Erythroblast (primary cell): ENCODE measurements around the gene ARMH4.

Source experiments
- GATA1 ChIP-seq: IDR thresholded peaks from 2 replicates; pipeline ENCODE4 v1.6.1; 2011; ENCODE audit warnings: low read depth, mild to moderate bottlenecking, control low read depth, low read length, moderate library complexity
- POLR2A ChIP-seq: IDR thresholded peaks from 2 replicates; pipeline ENCODE4 v1.6.1; 2011; ENCODE audit warnings: mild to moderate bottlenecking, low read length

GRCh38 chr14:58077621-58078020 lies 74.4 kb downstream of the ARMH4 start:
- TF ChIP-seq POLR2A = no peak
- no peak for TF ChIP-seq GATA1
